IPS-20b (cell line): ENCODE measurements around the gene ZFYVE9.
A peak's percentile ranks its signal among the peaks of the same experiment; 100 is the strongest.
"Not testable (repeated sequence)": the region's sequence is repeated elsewhere in the genome, so short reads cannot be mapped to it uniquely, and the experiment has no call there.

Source experiments
- H3K27ac ChIP-seq: one replicate; pipeline ENCODE4 v1.5.1; 2013; ENCODE audit warnings: low read length
- H3K27me3 ChIP-seq: 2 replicates; pipeline ENCODE4 v1.6.1; 2013; ENCODE audit warnings: mild to moderate bottlenecking, low read length, inconsistent platforms; ENCODE audit not compliant: insufficient read depth
- H3K36me3 ChIP-seq: 2 replicates; pipeline ENCODE4 v1.6.1; 2013; ENCODE audit warnings: low read depth, mild to moderate bottlenecking, inconsistent platforms, low read length, moderate library complexity; ENCODE audit not compliant: insufficient read depth
- H3K4me1 ChIP-seq: 2 replicates; pipeline ENCODE4 v1.6.1; 2013; ENCODE audit warnings: mild to moderate bottlenecking, control low read depth, inconsistent platforms, low read length, moderate library complexity; ENCODE audit not compliant: insufficient read depth
- H3K4me3 ChIP-seq: 2 replicates; pipeline ENCODE4 v1.5.1; 2013; ENCODE audit warnings: mild to moderate bottlenecking, low read length, inconsistent platforms
- H3K9ac ChIP-seq: 2 replicates; pipeline ENCODE4 v1.6.1; 2013; ENCODE audit warnings: low read depth, mild to moderate bottlenecking, inconsistent platforms, low read length, moderate library complexity
- H3K9me3 ChIP-seq: 2 replicates; pipeline ENCODE4 v1.6.1; 2013; ENCODE audit warnings: mild to moderate bottlenecking, low read depth, low read length, inconsistent platforms; ENCODE audit not compliant: insufficient read depth

Gene ZFYVE9

DNA sequence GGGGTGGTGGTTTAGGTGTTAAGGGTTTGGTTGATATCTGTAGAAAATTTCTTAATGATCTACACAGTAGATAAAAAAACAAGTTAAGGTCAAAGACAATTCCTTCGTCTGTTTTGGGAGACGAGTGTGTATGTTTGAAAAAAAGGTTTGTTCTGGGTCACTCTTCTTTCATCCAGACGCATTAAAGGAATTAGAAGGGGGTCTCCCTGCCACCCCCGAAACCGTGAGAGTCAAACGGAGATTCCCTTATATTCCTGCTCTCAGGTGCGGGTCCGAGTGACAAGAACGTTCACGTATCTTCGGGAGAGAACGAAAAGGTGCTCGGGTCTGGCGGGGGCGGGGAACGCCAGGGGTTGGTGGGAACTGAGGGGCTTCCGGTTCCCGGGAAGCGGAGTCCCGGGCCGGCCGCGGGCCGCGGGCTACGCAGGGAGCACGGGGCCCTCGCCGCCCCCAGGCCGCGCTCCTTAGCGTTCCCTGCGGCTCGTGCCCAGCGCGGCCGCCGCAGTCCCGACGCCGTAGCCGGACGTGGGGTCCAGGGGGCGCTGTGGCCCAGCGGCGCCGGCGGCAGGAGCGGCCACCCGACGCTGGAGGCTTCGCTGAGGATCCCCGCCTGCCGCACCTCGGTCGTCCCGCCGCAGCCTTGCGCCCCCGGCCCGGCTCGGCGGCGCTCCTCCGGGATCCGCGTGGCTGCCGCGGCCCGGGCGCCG, at the start of gene ZFYVE9:
Gene ZFYVE9 (plus strand): TSS at position 577 of the 707 bp plus-strand sequence. CDS start 91,118 bp downstream, outside the sequence.
- peak within 1 kb of the TSS; percentile 91 for H3K9ac ChIP-seq
- H3K9me3 ChIP-seq = no peaks in the 10 kb centered on the region
- no peak within 1 kb of the TSS for H3K27ac ChIP-seq
- H3K27me3 ChIP-seq = peaks cover 23% of the 10 kb centered on the region
- H3K36me3 ChIP-seq = no peaks in the 10 kb centered on the region
- H3K4me1 ChIP-seq = peaks cover 3% of the 10 kb centered on the region; the same call in 1 of the 2 replicates
- H3K4me3 ChIP-seq = peak within 1 kb of the TSS; percentile 97

GRCh38 chr1:52094300-52094699, 47.6 kb upstream of the ZFYVE9 start:
- H3K9me3 ChIP-seq, H3K27ac ChIP-seq: not testable (repeated sequence)
- H3K36me3 ChIP-seq = peaks cover 24% of the 10 kb centered on the region

GRCh38 chr1:52096216-52096615, 45.7 kb upstream of the ZFYVE9 start:
- Histone ChIP-seq H3K27me3 (no peaks in the 10 kb centered on the region), H3K9ac (no peak overlapping the region), H3K4me1 (no peaks in the 10 kb centered on the region), H3K4me3 (no peak overlapping the region), H3K9me3 (no peaks in the 10 kb centered on the region; the same call in 1 of the 2 replicates), H3K27ac (no peak overlapping the region), H3K36me3 (peaks cover 5% of the 10 kb centered on the region)

More at GRCh38 chr1:52094300-52094699, 47.6 kb upstream of the ZFYVE9 start:
- H3K4me3 ChIP-seq, H3K9ac ChIP-seq, H3K4me1 ChIP-seq, H3K27me3 ChIP-seq: not testable (repeated sequence)

- no peaks in the 10 kb centered on the region for H3K27me3 ChIP-seq
- H3K27ac ChIP-seq = no peak overlapping the region
- no peaks in the 10 kb centered on the region for H3K4me1 ChIP-seq
- H3K36me3 ChIP-seq = no peaks in the 10 kb centered on the region
- H3K9me3 ChIP-seq = no peaks in the 10 kb centered on the region
- no peak overlapping the region for H3K4me3 ChIP-seq
- no peak overlapping the region for H3K9ac ChIP-seq
Measured at GRCh38 chr1:52098139-52098871, 43.6 kb upstream of the ZFYVE9 start.

GRCh38 chr1:52102336-52103013, 39.4 kb upstream of the ZFYVE9 start:
- no peak overlapping the region for H3K4me3 ChIP-seq
- no peaks in the 10 kb centered on the region for H3K27me3 ChIP-seq
- no peaks in the 10 kb centered on the region for H3K9me3 ChIP-seq
- H3K9ac ChIP-seq = no peak overlapping the region
- H3K27ac ChIP-seq = no peak overlapping the region
- H3K4me1 ChIP-seq = no peaks in the 10 kb centered on the region
- no peaks in the 10 kb centered on the region for H3K36me3 ChIP-seq

DNA sequence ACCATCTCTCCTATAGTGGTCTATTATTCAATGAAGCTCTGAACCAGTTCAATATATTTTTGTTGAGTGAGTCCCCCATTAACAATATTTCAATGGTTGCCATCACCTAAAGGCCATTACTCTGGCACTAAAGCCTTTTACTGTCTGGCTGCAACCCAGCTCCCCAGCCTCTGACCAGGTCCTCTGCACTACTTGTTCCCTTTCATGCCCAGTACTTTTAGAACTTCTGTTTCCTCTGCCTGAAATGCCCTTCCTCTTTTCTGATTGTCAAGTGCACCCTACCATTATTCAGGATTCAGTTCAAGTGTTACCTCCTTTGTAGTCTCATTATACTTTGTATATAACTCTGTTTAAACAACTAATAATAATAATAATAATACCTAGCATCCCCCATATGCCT, 30.4 kb upstream of the ZFYVE9 start:
- no peak overlapping the region for H3K27ac ChIP-seq
- H3K4me1 ChIP-seq = no peaks in the 10 kb centered on the region
- no peaks in the 10 kb centered on the region for H3K9me3 ChIP-seq
- no peak overlapping the region for H3K9ac ChIP-seq
- H3K27me3 ChIP-seq = no peaks in the 10 kb centered on the region
- H3K36me3 ChIP-seq = no peaks in the 10 kb centered on the region
- no peak overlapping the region for H3K4me3 ChIP-seq

GRCh38 chr1:52112489-52112888, 29.4 kb upstream of the ZFYVE9 start:
- Histone ChIP-seq H3K27ac (no peak overlapping the region), H3K9ac (no peak overlapping the region), H3K9me3 (no peaks in the 10 kb centered on the region), H3K4me1 (no peaks in the 10 kb centered on the region), H3K36me3 (no peaks in the 10 kb centered on the region), H3K27me3 (no peaks in the 10 kb centered on the region), H3K4me3 (no peak overlapping the region)

- H3K27ac ChIP-seq = no peak overlapping the region
- no peaks in the 10 kb centered on the region for H3K36me3 ChIP-seq
- H3K4me1 ChIP-seq = peaks cover 3% of the 10 kb centered on the region; the same call in 1 of the 2 replicates
- no peaks in the 10 kb centered on the region for H3K27me3 ChIP-seq
- no peak overlapping the region for H3K9ac ChIP-seq
- H3K9me3 ChIP-seq = no peaks in the 10 kb centered on the region
- H3K4me3 ChIP-seq = peak overlapping the region; percentile 28; the same call in 1 of the 2 replicates
Measured at GRCh38 chr1:52119301-52120079, 22.4 kb upstream of the ZFYVE9 start.

GRCh38 chr1:52122384-52122783, 19.5 kb upstream of the ZFYVE9 start:
- Histone ChIP-seq H3K36me3 (no peaks in the 10 kb centered on the region), H3K27ac (no peak overlapping the region), H3K27me3 (0 out of 2 replicates have a peak, but pooled peaks cover 5% of the 10 kb centered on the region), H3K9ac (no peak overlapping the region), H3K4me1 (peaks cover 3% of the 10 kb centered on the region; the same call in 1 of the 2 replicates), H3K9me3 (no peaks in the 10 kb centered on the region), H3K4me3 (no peak overlapping the region)

GRCh38 chr1:52123622-52124021, 18.3 kb upstream of the ZFYVE9 start:
- peaks cover 3% of the 10 kb centered on the region; the same call in 1 of the 2 replicates for H3K4me1 ChIP-seq
- H3K27me3 ChIP-seq = 0 out of 2 replicates have a peak, but pooled peaks cover 5% of the 10 kb centered on the region
- no peak overlapping the region for H3K4me3 ChIP-seq
- H3K36me3 ChIP-seq = no peaks in the 10 kb centered on the region
- no peak overlapping the region for H3K27ac ChIP-seq
- no peak overlapping the region for H3K9ac ChIP-seq
- no peaks in the 10 kb centered on the region for H3K9me3 ChIP-seq

DNA sequence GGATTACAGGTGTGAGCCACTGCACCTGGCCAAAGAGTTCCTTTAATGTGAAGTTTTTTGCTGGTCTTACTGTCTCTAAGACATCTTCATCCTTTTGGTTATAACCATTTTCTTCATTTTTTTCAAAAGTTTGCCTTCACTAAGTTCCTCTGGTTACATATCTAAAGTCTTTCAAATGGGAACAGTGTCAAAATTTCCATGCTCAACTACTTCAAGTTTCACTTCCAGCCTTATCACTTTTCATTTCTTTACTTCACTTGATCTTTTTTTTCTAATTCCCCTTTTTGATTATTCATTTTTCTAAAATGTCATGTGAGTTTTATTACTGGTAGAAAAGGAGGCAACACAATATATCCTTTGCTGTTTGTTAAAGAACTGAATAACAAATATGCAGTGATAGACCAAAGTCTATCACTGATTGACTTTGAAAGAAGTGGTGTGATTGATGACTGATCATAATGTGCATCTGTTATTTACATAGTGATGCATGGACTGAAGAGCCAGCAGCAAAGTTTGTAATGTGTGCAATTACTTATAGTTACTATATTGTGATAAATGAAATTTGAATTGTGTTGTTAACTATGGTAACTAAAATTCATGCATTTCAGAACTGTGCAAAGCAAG, 16.0 kb upstream of the ZFYVE9 start:
- Histone ChIP-seq H3K4me1 (no peaks in the 10 kb centered on the region), H3K27me3 (0 out of 2 replicates have a peak, but pooled peaks cover 5% of the 10 kb centered on the region), H3K4me3 (no peak overlapping the region), H3K9me3 (no peaks in the 10 kb centered on the region), H3K27ac (no peak overlapping the region), H3K9ac (no peak overlapping the region), H3K36me3 (no peaks in the 10 kb centered on the region)
